ENCODE results near the gene C1QTNF5. TPM values are rescaled to one million over a fixed set of nuclear protein-coding genes. Genes with fewer than 3 reads are reported as not detected.

C1QTNF5 gene
- total RNA-seq, 2 donors from 2014 or later: 0.62 to 0.66 TPM

- no peaks in the 10 kb centered on the region for H3K4me1 ChIP-seq (ENCODE audit: control insufficient read depth, insufficient read depth, low read length)
- no peaks in the 10 kb centered on the region for H3K27me3 Mint-ChIP-seq (ENCODE audit: insufficient read depth)
- peaks cover 16% of the 10 kb centered on the region for H3K9me3 ChIP-seq (ENCODE audit: control insufficient read depth, low read length)
- H3K9me3 Mint-ChIP-seq: peaks cover 6% of the 10 kb centered on the region
- no peak for DNase-seq
- H3K4me1 Mint-ChIP-seq: no peaks in the 10 kb centered on the region
- H3K36me3 Mint-ChIP-seq (ENCODE audit: low read depth): peaks cover 56% of the 10 kb centered on the region
- TF ChIP-seq CTCF (conservative IDR thresholded peaks at IDR 0.05): no peak
- no peak overlapping the region for H3K4me3 Mint-ChIP-seq
- H3K4me3 ChIP-seq (ENCODE audit: low read length): no peak overlapping the region
- no peak overlapping the region for H3K9ac ChIP-seq (ENCODE audit: extremely low read depth, low read length, poor library complexity, severe bottlenecking)
- H3K27ac ChIP-seq (ENCODE audit: low read depth, low read length): no peak overlapping the region
- no peaks in the 10 kb centered on the region for H3K27me3 ChIP-seq (ENCODE audit: control insufficient read depth, insufficient read depth, low read length, poor library complexity, severe bottlenecking)
- no peak overlapping the region for H3K27ac Mint-ChIP-seq
- H3K36me3 ChIP-seq (ENCODE audit: control insufficient read depth, insufficient read depth, low read length): peaks cover 60% of the 10 kb centered on the region
- WGBS, 2 experiments (ENCODE audit: insufficient coverage in 1 of 2, insufficient read length in 1 of 2): 95 to 98% methylated on average over 6 to 10 of the region's 10 CpGs
Measured at GRCh38 chr11:119290894-119291497, 49.7 kb downstream of the C1QTNF5 start.

Small RNA genes lying within 50 kb of the gene (microRNA-seq; reads per million reads assigned to microRNA genes)
- not detected for gene MIR6756 (ENCODE audit: borderline microRNAs expressed)

Other genes with a start within 250 kb of the C1QTNF5 start
- gene DPAGT1, start 239.0 kb downstream of the C1QTNF5 start, total RNA-seq: 10 to 100 TPM; 49.4 to 51.9 TPM
- 1 to 10 TPM; 2.4 to 3.1 TPM for gene C2CD2L, start 233.5 kb downstream of the C1QTNF5 start, total RNA-seq
- 10 to 100 TPM; 43.8 to 44.8 TPM for gene HINFP, start 219.3 kb downstream of the C1QTNF5 start, total RNA-seq
- 1 to 10 TPM; 1.5 to 1.8 TPM for gene ABCG4, start 191.8 kb downstream of the C1QTNF5 start, total RNA-seq
- gene NLRX1, start 172.2 kb downstream of the C1QTNF5 start, total RNA-seq: 10 to 100 TPM; 21.8 to 29.6 TPM
- under 1 TPM; 0.11 to 0.97 TPM for gene NHERF4, start 155.4 kb downstream of the C1QTNF5 start, total RNA-seq
- 10 to 100 TPM; 40.3 to 52.7 TPM for gene CBL, start 134.5 kb downstream of the C1QTNF5 start, total RNA-seq
- gene MCAM, start 23.8 kb downstream of the C1QTNF5 start, total RNA-seq: 10 to 100 TPM; 21.9 to 28.3 TPM
- gene RNF26, start 6.4 kb downstream of the C1QTNF5 start, total RNA-seq: 10 to 100 TPM; 51.8 to 76.3 TPM
- gene MFRP, start 5.8 kb upstream of the C1QTNF5 start, total RNA-seq: not detected
- gene USP2, start 40.8 kb upstream of the C1QTNF5 start, total RNA-seq: 10 to 100 TPM; 17.8 to 21.1 TPM
- gene THY1, start 82.3 kb upstream of the C1QTNF5 start, total RNA-seq: 10 to 100 TPM; 19.3 to 36.1 TPM

Data from endodermal cell (in vitro differentiated cells).